Stimulated activated CD4-positive, alpha-beta T cell treated with anti-CD3 and anti-CD28 coated beads, TNF-alpha, amount 100 ng/mL, for 24 hours (primary cell): ENCODE results near the gene EIPR1.

ENCODE experiments used
- DNase-seq, 3 experiments: peaks; one replicate each; pipeline ENCODE4 v3.0.0-alpha.2; 2020; ENCODE audit warnings: low read depth in 3 of 3

EIPR1 gene

DNA sequence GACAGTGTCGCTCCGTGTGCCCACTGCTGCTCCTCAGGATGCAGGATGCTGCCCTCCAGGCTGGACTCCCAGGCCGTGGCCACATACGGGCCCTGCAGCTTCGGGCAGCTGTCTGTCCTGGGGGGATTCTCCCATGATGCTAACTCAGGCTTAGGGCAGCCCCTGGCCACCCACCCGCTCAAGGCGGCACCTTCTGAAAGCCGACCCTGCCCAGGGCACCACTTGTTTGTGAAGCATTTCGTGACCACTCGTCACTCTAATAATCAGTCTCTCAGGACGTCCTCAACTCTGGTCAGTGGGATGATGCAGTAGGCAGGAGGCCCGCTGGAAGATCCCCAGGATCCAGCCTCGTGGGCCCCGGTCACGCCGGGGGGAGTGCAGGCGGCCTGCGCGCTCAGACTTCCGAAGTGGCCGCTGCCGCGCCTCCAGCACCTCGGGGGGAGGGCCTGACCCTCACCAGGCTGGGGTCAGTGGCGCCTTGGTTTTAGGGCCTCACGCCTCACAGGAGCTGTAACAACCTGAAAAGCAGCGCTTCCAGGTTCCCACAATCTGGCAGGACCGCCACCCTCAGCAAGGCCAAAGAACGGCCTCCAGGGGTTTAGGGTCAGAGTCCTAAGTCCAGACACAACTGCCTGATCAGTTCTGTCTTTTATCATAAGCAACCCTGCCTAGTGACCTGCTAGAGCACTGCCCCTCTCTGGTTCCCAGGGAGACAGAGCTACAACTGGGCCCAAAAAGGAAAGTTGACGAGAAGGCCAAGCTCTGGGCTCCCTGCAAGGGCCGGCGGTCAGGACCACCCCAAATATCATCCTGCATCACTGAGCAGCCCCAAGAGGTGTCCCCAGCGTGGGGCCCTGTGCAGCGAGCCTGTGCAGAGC is 53.0 kb downstream of the EIPR1 start:
- no peak for DNase-seq

DNA sequence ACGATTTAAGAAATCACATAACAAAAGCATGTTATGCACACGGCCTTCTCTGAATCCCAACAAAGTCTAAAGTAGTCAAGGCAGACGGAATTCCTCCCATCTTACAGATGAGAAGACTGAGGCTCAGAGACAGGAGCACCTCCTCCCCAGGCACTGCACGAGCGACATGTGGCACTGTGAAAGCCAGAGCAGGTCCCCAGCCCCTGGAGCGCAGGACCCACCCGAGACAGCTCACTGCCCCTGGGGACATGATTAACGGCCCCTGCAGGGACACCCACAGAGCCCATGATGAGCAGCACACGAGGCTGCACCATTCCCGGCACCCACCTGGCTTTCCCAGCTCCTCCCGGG is 53.6 kb downstream of the EIPR1 start:
- no peak for DNase-seq

DNA sequence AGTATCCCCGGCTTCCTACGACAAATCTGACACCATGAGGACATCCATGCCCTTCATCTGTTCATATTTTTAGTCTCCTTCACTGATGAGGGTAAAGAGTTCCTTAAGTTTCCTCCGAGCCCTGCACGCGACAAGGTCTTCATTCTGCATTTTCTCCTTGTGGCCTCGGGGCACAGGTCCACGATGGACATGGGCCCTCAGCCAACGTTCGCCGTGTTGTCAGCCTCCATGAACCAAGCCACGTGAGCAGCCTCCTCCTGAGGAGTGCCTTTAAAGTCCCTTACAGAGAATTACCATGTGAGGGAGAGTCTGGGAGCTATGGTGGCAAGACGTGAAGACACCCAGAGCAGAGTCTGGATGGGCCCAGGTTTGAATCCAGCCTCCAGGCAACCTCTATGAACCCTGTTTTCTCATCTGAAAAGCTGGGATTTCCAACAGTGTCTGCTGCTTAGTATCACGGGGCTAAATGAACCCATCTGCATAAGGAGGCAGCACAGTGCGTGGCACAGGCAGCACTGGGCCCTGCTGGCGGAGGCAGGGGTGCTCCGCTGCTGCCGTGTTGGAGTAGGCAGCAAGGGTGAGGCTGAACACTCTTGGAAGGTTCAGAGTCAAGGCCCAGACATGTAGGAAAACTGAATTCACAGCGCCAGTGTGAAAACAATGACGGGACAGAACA is 54.1 kb downstream of the EIPR1 start:
- DNase-seq, result no peak

DNA sequence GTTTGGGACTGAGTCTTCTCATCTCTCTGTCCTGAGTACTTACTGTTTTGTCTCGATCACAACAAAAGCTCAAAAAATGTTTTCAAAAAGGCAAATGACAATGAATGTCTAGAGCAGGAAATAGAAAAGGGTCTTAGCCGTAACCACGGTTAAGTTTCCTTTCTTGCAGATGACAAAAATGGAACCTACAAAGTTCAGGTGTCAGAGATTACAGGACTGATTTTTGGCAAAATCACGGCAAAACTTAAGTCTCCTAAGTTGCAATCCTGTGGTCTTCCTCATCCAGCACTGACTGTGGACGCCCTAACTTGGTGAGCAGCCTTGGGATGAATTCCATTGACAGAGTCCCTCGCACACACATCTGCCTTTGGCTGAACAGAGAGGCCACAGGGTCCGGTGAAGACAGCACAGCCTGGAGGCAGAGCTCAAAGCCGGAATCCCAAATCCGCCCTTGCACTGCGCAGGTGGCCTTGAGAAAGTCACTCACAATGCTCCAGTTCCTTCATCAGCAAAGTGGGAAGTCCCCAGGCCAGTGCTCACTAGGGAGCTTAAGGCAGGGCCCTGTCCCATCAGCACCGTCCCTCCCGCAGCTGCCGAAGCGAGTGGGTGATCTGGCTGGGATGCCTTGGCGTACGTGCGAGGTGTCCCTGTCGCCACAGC is 55.2 kb downstream of the EIPR1 start:
- no peak for DNase-seq

DNA sequence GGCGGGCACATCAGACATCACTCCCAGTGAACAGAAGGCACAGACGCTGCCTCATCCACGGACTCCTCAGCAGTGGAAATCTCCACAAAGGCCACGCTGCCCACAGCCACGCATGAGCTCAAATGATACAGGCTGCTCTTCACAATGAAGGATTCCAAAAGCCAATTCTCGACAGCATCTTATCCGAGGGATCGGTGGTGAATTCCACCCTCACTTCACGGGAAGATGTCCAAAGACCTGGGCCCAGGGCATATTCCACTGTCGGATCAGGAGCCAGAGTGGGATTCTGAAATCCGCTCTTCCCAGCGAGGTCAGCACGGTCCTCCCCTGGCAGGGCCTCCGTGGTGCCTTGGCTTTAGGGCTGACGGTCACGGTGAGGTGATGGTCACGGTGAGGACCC is 55.8 kb downstream of the EIPR1 start:
- DNase-seq, result no peak

DNA sequence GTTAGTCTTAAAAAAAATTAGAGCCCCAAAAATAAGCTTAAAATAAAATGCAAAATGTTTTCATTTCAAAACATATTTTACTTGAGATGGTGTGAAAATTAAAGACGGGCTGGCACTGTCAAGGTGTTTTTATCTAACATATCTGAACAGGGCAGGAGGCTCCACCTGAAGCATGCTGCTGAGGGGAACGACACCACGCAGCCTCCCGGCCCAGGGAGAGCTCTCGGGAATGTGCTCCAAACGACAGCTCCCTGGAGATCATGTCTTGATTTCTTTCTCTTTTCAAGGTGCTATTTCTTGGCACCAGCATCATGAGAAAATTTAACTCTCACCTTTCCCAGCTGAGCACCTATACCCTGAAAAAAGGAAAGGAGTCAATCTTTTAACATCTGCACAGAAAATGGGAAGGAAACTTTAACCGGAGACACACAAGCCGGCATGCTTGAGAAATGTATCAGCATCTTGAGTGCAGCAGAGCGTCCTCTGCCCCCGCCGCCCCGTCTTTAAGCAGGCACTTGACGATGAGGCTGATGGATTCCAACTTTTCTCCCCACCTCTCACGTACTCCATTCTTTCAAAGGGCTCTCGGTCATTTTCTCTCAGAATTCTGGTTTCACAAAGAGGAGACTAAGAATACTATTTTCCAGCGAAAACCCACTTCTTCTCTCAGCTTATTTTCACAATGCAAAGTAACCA is 56.6 kb downstream of the EIPR1 start:
- no peak for DNase-seq

DNA sequence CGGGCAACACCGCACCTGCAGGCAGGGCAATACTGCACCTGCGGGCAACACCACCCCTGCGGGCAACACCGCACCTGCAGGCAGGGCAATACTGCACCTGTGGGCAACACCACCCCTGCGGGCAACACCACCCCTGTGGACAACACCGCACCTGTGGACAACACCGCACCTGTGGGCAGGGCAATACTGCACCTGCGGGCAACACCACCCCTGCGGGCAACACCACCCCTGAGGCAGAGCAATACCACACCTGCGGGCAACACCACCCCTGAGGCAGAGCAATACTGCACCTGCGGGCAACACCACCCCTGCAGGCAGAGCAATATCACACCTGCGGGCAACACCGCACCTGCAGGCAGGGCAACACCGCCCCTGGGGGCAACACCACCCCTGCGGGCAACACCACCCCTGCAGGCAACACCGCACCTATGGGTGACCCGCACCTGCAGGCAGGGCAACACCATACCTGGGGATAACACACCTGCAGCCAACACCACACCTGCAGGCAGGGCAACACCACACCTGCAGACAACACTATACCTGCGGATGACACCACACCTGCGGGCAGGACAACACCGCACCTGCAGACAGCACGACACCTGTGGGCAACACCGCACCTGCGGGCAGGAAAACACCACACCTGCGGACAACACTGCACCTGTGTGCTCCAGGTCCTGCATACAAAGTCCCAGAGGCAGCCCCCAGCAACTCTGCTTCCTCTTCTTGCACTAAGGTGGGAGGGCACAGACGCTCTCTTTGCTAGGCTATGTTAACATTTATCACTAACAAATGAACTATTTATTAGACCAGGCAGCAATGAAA is 57.7 kb downstream of the EIPR1 start:
- no peak for DNase-seq

DNA sequence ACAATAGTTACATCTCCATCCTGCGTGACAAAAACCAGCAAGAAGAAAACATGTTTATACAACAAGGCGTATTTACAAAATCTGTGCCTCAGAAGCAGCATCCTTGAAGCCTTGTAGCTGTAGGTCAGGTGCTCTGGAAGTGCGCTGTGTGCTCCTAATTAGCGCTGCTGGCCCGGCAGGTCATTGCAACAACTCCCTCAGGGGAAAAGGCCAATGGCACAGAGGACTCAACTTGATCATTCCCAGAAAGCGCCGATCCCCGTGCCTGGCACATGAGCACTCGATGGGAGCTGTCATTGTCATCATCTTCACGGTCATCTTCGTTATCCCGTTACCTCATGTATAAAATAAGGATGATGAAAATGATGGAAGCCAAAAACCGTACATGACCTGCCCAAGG is 58.5 kb downstream of the EIPR1 start:
- no peak for DNase-seq

DNA sequence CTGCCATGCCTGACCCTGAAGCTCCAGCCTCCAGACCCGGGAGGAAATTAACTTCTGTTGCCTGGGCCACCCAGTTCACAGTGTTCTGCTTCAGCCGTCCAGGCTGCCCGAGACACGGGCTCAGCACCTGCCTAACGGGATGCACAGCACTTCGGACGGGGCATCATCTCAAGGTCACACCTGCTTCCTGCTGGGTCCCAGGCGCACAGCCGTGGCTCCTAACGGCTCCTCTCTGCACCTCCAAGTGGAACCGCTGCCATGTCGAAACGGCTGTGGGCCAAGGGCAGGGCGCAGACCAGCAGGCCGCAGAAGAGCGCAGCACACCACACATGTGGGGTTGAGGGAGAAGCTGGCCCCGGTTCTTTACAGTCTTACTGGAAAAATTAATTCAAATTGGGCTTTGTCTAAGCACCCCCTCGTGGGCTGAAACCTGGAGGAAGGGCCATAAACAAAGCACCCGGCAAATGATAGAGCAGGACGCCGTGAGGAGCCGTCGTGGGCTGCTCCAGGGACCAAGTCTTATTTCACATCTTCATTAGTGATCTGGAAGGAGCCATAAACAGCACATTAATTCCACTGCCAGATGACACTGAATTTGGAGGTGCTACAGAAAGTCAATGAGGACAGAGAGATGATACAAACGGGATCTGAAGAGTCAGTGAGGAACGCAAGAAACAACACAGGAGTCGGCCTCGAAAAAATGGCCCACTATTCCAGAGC is 59.6 kb downstream of the EIPR1 start:
- no peak for DNase-seq

DNA sequence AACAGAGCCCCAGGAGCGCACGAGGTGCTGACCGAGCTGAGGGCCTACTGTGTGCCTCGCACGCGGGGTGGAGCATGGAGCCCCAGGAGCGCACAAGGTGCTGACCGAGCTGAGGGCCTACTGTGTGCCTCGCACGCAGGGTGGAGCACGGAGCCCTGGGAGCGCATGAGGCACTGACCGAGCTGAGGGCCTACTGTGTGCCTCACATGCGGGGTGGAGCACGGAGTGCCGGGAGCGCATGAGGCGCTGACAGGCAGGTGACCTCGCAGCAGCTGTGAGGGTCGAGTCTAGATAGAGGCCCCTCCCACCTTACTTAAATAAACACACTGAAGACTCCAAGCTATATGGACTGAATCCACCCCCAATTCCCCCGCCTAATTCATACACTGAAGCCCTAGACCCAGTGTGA is 60.3 kb downstream of the EIPR1 start:
- DNase-seq, result no peak

DNA sequence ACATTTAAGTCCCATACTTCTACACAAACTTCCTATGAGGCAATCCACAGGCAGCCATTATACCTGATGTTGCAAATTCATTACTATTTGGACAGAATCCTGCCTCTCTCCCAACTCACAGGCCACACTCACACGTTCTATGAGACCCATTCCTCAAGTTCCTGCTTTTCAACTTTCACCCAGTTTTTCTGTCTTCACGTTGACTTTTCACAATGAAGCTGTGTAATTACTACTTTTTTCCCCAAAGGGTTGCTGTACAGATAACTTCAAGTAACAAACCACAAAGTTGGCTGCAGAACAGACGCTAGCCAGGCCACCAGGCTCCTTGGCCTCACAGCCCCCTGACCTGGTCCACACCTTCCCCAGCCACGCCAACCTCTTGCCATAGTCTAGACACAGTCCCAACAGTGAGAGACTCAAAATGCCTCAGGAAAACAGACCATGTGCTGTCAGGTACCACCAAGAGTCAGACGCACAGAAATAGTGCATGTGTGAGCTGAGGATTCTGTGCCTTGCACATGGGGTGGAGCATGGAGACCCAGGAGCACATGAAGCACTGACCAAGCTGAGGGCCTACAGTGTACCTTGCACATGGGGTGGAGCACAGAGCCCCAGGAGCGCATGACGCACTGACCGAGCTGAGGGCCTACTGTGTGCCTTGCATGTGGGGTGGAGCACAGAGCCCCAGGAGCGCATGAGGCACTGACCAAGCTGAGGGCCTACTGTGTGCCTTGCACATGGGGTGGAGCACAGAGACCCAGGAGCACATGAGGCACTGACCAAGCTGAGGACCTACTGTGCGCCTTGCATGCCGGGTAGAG is 61.0 kb downstream of the EIPR1 start:
- DNase-seq, result no peak

DNA sequence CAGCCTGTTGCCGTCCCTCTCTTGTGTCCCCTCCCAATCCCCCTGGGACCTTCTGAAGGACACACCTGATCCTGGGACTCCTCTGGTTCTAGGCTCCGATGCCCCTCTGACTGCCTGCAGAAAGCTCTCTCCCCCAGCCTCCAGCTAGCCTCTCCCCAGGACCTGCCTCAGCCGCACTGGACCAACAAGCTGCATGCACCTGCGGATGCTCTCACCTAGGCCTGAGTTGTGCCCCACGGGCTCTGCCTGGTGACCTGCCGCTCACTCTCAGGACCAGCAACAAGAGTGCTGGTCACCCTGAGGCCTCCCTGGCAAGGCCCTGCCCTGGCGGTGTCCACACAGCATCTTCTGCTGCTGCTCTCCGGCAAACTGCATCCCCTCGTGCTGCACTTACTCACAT is 63.0 kb downstream of the EIPR1 start:
- no peak for DNase-seq

DNA sequence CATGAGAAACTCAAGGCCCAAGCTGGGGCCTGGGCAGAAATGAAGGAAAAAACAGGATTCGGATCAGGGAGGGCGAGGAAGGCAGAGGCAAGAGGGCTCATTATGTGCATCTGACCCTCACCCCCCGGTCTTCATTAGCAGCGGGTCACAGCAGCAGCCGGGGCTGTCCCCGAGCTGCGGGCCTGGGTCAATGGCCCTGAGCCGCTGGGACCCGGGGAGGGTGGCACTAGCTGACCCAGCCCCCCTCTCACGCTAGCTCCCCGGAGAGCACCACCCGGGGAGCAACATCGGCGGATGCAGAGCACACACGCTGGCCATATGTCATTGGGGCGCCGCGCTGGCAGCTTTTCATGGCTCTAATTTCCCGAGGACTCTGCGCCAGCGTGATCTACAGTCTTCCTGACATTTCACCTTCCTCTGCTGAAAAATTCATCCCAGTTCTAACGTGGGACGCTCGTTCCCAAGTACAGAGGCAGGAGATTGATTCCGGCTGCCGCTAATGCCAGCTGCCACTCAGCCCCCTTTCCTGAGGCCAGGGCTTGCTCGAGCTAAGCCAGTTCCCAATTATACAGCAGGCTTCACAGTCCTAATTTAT is 63.7 kb downstream of the EIPR1 start:
- no peak for DNase-seq

DNA sequence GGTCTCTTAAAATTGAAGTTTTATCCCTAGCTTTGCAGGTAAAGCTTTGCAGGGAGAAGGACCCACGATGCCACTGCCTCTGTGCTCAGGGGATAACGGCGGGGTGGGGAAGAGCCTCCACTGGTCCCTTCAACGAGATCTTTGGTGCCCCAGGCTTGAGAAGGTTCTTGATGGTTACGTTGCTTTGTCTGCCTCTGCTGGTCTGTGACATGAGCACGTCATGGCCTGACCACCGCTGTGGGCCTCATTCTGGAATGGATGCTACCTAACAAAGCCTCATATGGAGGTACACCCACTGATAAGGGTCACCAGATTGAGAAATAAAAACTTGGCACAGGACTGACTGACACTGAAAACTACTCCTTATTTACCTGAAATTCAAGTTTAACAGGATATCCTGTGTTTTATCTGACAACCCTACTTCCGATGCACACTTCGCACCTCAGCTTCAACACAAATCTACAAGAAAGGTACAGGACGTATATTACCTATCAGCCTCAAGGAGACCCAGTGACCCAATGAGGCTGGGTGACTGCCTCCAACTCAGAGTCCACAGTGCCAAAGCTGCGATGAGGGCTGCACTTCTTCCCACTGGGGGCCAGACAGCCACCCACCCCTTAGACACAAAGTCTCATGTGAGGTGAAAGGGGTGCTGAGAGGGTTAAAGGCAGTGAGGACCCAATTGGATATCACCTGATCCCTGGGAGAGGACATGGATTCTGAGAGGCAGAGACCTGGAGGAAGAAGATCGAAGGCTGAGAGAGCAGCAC is 64.9 kb downstream of the EIPR1 start:
- DNase-seq, result no peak

DNA sequence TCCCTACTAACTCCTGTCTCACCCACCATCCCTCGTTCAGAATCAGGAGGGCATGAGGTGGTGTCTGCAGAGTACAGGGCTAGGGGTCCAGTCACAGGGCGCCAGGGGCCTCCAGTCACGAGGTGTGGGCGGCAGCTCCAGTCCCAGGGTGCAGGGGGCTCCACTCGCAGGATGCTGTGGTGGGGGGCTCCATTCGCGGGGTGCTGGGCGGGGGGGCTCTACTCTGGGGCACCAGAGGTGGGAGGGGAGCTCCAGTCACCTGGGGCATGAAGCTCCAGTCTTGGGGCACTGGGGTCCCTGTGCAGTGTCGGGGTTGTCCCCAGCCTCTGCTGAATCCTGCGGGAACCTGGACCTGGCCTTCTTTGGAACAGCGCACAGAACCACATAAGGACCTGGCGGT is 66.0 kb downstream of the EIPR1 start:
- no peak for DNase-seq

DNA sequence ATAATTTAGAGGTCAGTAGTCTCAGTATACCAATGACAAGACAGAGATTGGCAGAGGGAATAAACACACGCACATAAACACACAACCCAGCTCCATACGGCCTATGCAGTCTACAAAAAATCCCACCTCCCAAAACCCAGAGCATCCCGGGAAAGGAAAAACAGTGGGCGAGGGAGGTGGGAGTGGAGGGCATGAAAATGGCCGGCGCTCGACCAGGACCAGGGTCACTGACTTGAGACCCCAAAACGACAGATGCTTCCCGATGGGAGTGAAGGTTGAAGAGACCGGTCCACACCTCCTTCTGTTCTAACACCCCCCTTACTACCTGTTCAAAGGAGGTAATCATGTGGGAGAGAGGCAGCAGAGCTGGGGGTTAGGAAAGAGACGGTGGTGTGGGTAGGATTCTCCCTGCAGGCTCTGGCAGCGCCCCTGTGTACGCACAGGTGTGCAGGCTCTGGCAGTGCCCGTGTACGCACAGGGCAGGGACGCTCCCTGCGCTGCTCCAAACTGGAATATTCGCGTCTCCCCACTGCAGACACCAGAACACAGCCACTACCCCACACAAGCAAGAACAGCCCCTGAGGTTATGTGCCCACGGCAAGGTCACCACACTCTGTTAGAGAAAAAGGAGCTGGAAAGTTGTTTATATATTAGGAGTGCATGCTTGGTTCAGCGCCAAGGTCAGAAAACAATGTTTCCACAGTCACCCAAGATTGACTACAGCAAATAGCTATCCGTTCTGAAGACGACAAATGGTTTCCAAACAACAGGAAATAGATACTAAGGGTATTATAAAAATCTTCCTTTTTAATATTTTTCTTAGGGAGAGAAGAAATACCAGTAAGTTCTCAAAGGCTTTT is 67.9 kb downstream of the EIPR1 start:
- DNase-seq, result no peak

DNA sequence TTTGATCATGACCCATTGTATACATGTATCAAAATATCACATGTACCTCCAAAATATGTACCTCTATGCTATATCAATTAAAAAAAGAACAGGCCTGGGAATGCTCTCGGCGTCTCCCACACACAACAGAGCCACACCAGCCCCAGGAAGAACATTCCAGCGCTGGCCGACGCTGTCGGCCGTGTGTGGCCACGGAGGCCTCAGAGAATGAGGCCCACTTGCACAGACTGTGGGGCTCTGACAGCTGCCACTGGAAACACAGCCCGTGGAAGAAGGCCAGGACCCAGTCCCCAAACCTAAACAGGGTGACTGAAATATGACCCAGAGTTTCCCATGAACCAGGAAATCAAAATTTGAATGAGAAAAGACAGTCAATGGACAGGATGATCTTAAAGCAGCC is 69.7 kb downstream of the EIPR1 start:
- no peak for DNase-seq

DNA sequence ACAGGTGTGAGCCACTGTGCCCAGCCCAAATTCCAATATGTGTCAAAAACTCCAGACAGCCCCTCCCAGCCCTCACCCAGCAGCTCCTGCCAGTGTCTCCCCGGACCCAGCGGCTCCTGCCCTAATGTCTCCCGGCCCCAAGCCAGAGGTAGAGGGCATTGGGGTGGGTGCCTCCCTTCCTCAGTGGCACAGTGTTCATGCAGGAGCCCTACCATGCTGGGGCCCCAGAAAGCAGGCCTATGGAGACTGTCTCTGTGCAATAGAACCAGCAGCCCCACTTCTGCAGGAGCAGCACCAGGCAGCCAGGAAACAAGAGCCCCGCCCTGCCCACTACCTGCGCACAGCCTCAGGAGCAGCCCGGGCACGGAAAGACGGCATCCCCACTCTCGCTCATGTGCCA is 70.4 kb downstream of the EIPR1 start:
- no peak for DNase-seq
